Activated naive CD4-positive, alpha-beta T cell treated with anti-CD3 and anti-CD28 coated beads, Interleukin-2, amount 50 U/mL, for 16 hours (primary cell): ENCODE results near the gene CCT7.

Experiments
- DNase-seq: peaks from one replicate; pipeline ENCODE4 v3.0.0-alpha.2; 2020

Gene CCT7

DNA sequence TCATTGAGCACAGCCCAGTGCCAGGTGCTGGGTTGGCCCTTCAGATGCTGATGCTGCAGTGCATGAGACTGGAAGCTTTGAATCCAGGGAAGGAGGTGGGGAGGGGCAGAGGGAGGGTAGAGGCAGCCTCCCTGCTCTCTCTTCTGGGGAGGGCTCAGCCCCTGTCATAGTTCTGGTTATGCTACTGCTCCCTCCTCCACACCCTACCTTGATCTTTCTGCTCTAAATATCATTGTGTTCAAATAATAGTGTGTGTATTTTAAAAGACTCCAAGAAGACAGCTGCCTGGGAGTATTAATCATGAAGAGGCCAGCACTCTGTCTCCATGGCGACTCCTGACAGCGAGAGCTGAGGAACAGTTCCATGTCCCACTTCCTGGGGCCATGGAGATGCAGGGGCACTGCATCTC, 63.0 kb downstream of the CCT7 start:
- no peak for DNase-seq

DNA sequence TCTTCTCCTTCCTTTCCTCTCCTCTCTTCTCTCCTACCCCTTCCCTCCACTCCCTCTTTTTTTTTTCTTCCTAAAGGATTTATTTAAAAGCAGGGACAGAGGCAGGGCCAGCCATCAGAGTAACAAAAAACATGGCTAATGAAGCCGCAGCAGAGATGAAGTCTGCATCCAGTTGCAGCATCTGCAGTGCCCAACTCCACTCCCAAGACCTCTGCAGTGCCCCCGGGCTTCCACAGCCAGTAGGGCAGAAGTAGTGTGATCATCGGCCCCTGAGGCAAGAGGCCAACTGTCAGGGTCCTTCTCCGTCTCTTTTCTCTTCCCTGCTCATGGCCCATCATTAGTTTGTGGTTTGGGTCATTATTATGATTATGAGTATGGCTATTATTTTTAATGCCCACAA, 63.5 kb downstream of the CCT7 start:
- no peak for DNase-seq

GRCh38 chr2:73300926-73301325, 66.8 kb downstream of the CCT7 start:
- no peak for DNase-seq

GRCh38 chr2:73301636-73302035, 67.5 kb downstream of the CCT7 start:
- DNase-seq = no peak
